RWPE1 (cell line): ENCODE data around the gene KLHL36.

Experiments
- CTCF ChIA-PET: fragments of 350-600 bp; sonication (Branson Sonifier 250); formaldehyde crosslinking; extraction: SDS; loops from one replicate; lab custom pipeline; 2021; lab: Yijun Ruan, JAX
- POLR2A ChIA-PET: fragments of 400-600 bp; formaldehyde crosslinking; extraction: SDS; loops from one replicate; lab custom pipeline; 2020; ENCODE audit warnings: antibody characterized with exemption; ENCODE audit not compliant: low non-redundant PET; lab: Yijun Ruan, JAX
- DNase-seq: peaks from one replicate; pipeline ENCODE4 v3.0.0; 2012; ENCODE audit warnings: low spot score
- H3K27ac ChIP-seq: fragments of 450-650 bp; 2 replicates; pipeline ENCODE4 v1.5.1; 2017
- TF ChIP-seq, protein P1 (sequence below): fragments of 450-650 bp; conservative IDR thresholded peaks from 2 replicates; pipeline ENCODE4 v1.5.1; 2017; ENCODE audit warnings: low read depth, mild to moderate bottlenecking

Gene KLHL36

DNA sequence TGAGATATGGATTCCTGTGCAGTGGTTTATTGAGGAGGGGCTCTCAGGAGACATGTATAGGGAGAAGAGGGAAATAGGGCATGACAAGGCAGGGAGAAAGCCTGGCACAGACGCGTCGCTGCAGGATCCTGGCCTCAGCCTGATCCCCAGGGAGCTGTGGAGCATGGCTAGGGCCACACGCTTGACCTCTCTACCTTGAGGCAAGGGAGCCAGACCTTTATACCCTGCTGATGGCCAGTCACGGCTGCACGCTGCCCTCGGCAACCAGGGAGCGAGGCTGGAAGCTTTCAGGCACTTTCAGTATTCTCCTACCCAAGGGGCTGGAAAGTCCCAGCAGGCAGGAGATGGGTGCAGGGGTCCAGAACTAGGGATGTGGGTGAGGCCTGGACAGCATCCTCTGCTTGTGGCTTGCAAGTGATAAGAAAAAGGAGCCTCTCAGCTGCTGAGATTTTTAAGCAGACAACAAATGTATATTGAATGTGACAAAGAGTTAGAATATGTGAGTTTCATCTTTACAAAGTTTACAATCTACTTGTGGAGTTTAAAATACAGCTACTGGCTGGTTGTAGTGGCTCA lies 10.0 kb upstream of the KLHL36 start:
- peak overlapping the region; percentile 23; the same call in 1 of the 2 replicates for H3K27ac ChIP-seq
- ChIA-PET CTCF (no interaction called here), POLR2A (no interaction called here)
- TF ChIP-seq, protein P1, sequence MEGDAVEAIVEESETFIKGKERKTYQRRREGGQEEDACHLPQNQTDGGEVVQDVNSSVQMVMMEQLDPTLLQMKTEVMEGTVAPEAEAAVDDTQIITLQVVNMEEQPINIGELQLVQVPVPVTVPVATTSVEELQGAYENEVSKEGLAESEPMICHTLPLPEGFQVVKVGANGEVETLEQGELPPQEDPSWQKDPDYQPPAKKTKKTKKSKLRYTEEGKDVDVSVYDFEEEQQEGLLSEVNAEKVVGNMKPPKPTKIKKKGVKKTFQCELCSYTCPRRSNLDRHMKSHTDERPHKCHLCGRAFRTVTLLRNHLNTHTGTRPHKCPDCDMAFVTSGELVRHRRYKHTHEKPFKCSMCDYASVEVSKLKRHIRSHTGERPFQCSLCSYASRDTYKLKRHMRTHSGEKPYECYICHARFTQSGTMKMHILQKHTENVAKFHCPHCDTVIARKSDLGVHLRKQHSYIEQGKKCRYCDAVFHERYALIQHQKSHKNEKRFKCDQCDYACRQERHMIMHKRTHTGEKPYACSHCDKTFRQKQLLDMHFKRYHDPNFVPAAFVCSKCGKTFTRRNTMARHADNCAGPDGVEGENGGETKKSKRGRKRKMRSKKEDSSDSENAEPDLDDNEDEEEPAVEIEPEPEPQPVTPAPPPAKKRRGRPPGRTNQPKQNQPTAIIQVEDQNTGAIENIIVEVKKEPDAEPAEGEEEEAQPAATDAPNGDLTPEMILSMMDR: no peak
- DNase-seq: no peak

DNA sequence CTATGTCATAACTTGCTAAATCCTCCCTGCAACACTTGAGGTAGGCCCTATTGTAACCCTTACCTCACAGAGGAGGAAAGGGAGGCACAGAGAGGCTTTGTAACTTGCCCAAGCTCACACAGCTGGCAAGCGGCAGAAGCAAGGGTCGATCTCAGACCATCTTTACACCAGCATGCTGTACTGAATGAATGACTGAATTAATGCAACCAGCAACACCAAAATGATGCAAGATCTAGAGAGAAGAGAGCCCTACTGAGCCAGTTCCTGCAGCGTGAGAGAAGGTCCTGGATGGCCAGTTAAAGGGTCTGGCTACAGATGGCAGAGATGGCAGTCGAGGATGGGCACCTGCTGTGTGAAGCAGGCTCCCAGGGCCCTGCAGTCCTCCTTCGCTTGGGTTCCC lies 8.2 kb upstream of the KLHL36 start:
- ChIA-PET CTCF (no interaction called here), POLR2A (no interaction called here)
- peak overlapping the region; percentile 58 for H3K27ac ChIP-seq
- TF ChIP-seq, protein P1: no peak
- DNase-seq: no peak

DNA sequence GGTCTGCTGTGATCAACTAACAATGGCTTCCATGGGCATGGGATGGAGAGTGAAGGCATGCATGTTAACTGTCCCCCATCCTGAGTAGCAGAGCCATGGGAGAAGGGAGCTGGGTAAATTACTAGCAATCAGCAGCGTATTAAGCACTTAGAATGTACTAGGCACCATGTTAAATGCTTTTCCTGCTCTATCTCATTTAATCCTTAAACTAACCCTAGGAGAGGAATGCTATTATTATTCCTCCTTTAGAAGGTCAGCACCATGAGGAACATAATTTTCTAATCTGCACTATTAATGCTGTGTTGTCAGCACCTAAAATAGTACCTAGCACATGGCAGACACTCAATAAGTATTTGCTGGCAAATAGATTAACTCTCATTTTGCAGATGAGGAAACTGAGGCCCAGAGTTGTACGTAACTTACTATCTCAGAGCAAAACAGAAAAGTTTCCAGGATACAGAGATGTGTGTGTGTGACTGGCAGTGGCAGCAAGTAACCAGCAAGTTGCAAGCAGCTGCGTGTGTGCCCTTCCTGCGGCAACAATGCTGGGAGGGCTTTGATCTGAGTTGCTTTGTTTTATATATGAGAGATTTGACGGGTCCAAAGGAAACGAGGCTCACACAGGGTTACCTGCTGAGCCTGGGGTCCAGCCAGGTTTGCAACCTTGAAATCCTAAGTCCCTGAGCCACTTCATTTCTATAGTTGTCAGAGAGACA lies 6.5 kb upstream of the KLHL36 start:
- POLR2A ChIA-PET: no interaction called here
- CTCF ChIA-PET: interaction anchor here (0.7 to 0.9 kb wide), 2 partner anchors 9 to 533 kb away, joined by 3 to 5 read pairs; no protein-coding TSS in a partner anchor
- peak overlapping the region; percentile 94 for H3K27ac ChIP-seq
- no peak for DNase-seq
- TF ChIP-seq, protein P1: no peak

DNA sequence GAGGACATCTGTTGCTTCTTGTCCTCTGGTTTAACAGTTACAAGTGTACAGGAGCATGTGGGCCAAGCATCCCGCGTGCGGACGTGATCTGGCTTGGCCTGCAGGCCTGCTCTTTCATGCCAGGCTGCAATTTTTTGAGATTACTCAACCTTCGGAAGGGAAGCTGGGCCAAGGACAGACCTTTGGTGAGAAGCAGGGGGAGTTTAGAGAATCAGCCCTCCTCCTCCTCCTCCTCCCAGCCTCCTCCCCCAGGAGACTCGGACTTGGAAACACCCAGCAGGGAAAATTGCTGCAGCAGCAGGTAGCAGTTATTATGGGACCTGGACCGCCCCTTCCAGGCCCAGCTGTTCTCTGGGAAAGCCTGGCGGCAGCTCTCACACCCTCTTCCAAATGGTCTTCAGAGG lies 5.1 kb upstream of the KLHL36 start:
- ChIA-PET CTCF (no interaction called here), POLR2A (no interaction called here)
- peak overlapping the region; percentile 94 for H3K27ac ChIP-seq
- DNase-seq: peak; percentile 87
- TF ChIP-seq, protein P1: no peak

DNA sequence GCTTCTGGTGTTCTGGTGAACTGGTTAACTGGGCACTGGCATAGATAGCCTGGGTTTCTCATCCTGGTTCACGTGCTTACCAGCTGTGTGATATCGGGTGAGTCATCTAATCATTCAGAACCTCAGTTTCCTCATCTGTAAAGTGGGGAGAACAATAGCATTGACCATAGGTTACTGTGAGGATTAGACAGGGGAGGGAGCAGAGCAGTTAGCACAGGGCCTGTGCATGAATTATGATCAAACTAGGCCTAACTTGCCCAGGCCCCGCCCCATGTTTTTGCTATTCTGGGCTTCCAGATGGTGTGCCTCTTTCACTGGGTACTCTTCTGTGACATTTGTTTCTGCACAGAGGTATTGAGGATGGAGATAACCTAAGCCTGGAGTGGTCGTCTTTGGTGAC lies 4.6 kb upstream of the KLHL36 start:
- peak; percentile 40 for DNase-seq
- peak overlapping the region; percentile 94 for H3K27ac ChIP-seq
- ChIA-PET POLR2A (no interaction called here), CTCF (no interaction called here)
- TF ChIP-seq, protein P1: no peak

DNA sequence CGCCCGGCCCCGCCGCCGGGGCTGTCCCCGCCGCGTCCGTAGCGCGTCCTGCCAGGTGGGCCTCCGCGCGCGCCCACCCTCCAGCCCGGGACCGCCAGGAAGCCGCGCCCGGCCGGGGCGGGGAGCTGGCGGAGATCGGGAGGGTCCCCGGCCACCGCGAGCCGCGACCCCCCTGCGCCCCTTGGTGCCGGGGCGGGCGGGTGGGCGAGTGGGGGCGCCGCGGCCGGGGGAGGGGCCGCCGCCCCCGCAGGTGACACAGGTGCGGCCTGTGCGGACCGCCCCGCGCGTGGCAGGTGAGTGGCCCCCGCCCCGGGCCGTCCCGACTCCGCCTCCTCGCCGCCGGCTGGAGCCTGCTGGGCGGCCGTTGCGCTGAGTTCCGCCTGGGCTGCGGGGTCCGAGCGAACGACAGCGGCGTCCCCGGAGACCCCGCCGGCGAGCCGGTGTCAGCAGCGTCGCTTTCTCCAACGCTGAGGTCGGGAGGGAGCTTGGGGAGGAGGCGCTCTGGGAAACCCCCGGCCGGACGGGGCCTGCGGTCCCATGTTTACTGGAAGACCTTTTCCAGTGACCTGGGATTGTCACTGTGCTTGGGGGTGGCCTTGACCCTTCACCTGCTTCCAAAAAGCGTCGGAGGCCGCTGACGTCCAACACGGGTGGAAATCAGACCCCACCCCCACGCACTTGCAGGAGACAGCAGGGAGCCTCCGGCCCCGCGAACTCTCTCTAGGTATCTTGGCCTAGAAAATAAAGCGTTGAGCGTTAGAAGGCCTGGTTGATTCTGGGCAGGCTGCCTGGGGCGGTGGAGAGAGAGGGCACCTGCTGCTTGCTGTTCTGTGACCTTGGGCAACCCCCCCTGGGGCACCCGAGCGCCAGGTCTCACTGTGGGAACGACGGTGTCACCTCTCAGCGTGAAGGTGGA lies 542 bp downstream of the KLHL36 start:
- peak; percentile 59 for DNase-seq
- CTCF ChIA-PET: interaction anchor here (0.9 to 1.1 kb wide), 2 partner anchors 24 to 77 kb away, joined by 3 to 4 read pairs; no protein-coding TSS in a partner anchor
- POLR2A ChIA-PET: no interaction called here
- peak overlapping the region; percentile 73 for H3K27ac ChIP-seq
- TF ChIP-seq, protein P1: no peak
